Measurements from ENCODE around the gene TSPAN9. TPM values are rescaled to one million over a fixed set of nuclear protein-coding genes. Genes with fewer than 3 reads are reported as not detected.

TSPAN9 gene
- total and polyA plus RNA-seq, 4 experiments from 2014 or later: 0.67 to 0.84 TPM; not detected in 2

- Mint-ChIP-seq H3K36me3 (no peaks in the 10 kb centered on the region), H3K4me1 (no peaks in the 10 kb centered on the region), H3K9me3 (no peaks in the 10 kb centered on the region), H3K4me3 (no peak overlapping the region), H3K27ac (no peak overlapping the region), H3K27me3 (peaks cover 8 to 19% of the 10 kb centered on the region in 2 donors)
- no peak for DNase-seq
- CTCF ChIA-PET (ENCODE audit: partially characterized antibody): no interaction called here
- Histone ChIP-seq H3K27ac (ENCODE audit: low read depth, low read length) (no peak overlapping the region), H3K9me3 (ENCODE audit: control insufficient read depth in 1 of 2, low read length in 2 of 2) (no peaks in the 10 kb centered on the region), H3K4me1 (ENCODE audit: insufficient read depth, low read length) (no peaks in the 10 kb centered on the region), H3K4me3 (ENCODE audit: low read length in 2 of 2) (no peak overlapping the region), H3K27me3 (ENCODE audit: insufficient read depth, low read length) (no peaks in the 10 kb centered on the region), H3K36me3 (ENCODE audit: insufficient read depth, low read length) (no peaks in the 10 kb centered on the region)
- POLR2A ChIA-PET (ENCODE audit: partially characterized antibody): no interaction called here
- intact Hi-C loops (cut with micrococcal nuclease): no loop called here
Measured at GRCh38 chr12:3185260-3185870, 108.2 kb downstream of the TSPAN9 start.

- ChIA-PET CTCF (ENCODE audit: partially characterized antibody) (no interaction called here), POLR2A (ENCODE audit: partially characterized antibody) (no interaction called here)
- H3K4me1 ChIP-seq (ENCODE audit: insufficient read depth, low read length): no peaks in the 10 kb centered on the region
- no peaks in the 10 kb centered on the region for H3K4me1 Mint-ChIP-seq
- no peak overlapping the region for H3K4me3 ChIP-seq (ENCODE audit: low read length in 2 of 2)
- H3K9me3 ChIP-seq (ENCODE audit: control insufficient read depth in 1 of 2, low read length in 2 of 2): no peaks in the 10 kb centered on the region
- no peaks in the 10 kb centered on the region for H3K27me3 ChIP-seq (ENCODE audit: insufficient read depth, low read length)
- no peak overlapping the region for H3K27ac ChIP-seq (ENCODE audit: low read depth, low read length)
- no peaks in the 10 kb centered on the region for H3K9me3 Mint-ChIP-seq
- H3K36me3 ChIP-seq (ENCODE audit: insufficient read depth, low read length): no peaks in the 10 kb centered on the region
- no peak overlapping the region for H3K27ac Mint-ChIP-seq
- H3K27me3 Mint-ChIP-seq: peaks cover 6 to 24% of the 10 kb centered on the region in 2 donors
- no peak overlapping the region for H3K4me3 Mint-ChIP-seq
- no peak for DNase-seq
- intact Hi-C loops (cut with micrococcal nuclease): no loop called here
- no peaks in the 10 kb centered on the region for H3K36me3 Mint-ChIP-seq
Measured at GRCh38 chr12:3186546-3187215, 109.5 kb downstream of the TSPAN9 start.

GRCh38 chr12:3187846-3188770, 110.9 kb downstream of the TSPAN9 start:
- Histone ChIP-seq H3K4me3 (ENCODE audit: low read length in 2 of 2) (no peak overlapping the region), H3K27ac (ENCODE audit: low read depth, low read length) (no peak overlapping the region), H3K4me1 (ENCODE audit: insufficient read depth, low read length) (no peaks in the 10 kb centered on the region), H3K36me3 (ENCODE audit: insufficient read depth, low read length) (no peaks in the 10 kb centered on the region), H3K9me3 (ENCODE audit: control insufficient read depth in 1 of 2, low read length in 2 of 2) (no peaks in the 10 kb centered on the region), H3K27me3 (ENCODE audit: insufficient read depth, low read length) (no peaks in the 10 kb centered on the region)
- Mint-ChIP-seq H3K27me3 (peaks cover 3 to 25% of the 10 kb centered on the region in 2 donors), H3K27ac (no peak overlapping the region), H3K4me3 (no peak overlapping the region), H3K4me1 (no peaks in the 10 kb centered on the region), H3K9me3 (no peaks in the 10 kb centered on the region), H3K36me3 (no peaks in the 10 kb centered on the region)
- DNase-seq: no peak
- ChIA-PET POLR2A (ENCODE audit: partially characterized antibody) (no interaction called here), CTCF (ENCODE audit: partially characterized antibody) (no interaction called here)
- intact Hi-C loops (cut with micrococcal nuclease): no loop called here

- Histone ChIP-seq H3K4me1 (ENCODE audit: insufficient read depth, low read length) (no peaks in the 10 kb centered on the region), H3K9me3 (ENCODE audit: control insufficient read depth in 1 of 2, low read length in 2 of 2) (no peaks in the 10 kb centered on the region), H3K27ac (ENCODE audit: low read depth, low read length) (no peak overlapping the region), H3K27me3 (ENCODE audit: insufficient read depth, low read length) (no peaks in the 10 kb centered on the region), H3K4me3 (ENCODE audit: low read length in 2 of 2) (no peak overlapping the region), H3K36me3 (ENCODE audit: insufficient read depth, low read length) (no peaks in the 10 kb centered on the region)
- CTCF ChIA-PET (ENCODE audit: partially characterized antibody): no interaction called here
- H3K36me3 Mint-ChIP-seq: no peaks in the 10 kb centered on the region
- no peak overlapping the region for H3K27ac Mint-ChIP-seq
- POLR2A ChIA-PET (ENCODE audit: partially characterized antibody): no interaction called here
- no peak overlapping the region for H3K4me3 Mint-ChIP-seq
- H3K27me3 Mint-ChIP-seq: peaks cover 3 to 25% of the 10 kb centered on the region in 2 donors
- DNase-seq: no peak
- no peaks in the 10 kb centered on the region for H3K9me3 Mint-ChIP-seq
- no peaks in the 10 kb centered on the region for H3K4me1 Mint-ChIP-seq
- intact Hi-C loops (cut with micrococcal nuclease): no loop called here
Measured at GRCh38 chr12:3189282-3189681, 112.1 kb downstream of the TSPAN9 start.

- no peak overlapping the region for H3K4me3 Mint-ChIP-seq
- ChIA-PET POLR2A (ENCODE audit: partially characterized antibody) (no interaction called here), CTCF (ENCODE audit: partially characterized antibody) (no interaction called here)
- DNase-seq: no peak
- Histone ChIP-seq H3K4me3 (ENCODE audit: low read length in 2 of 2) (no peak overlapping the region), H3K27me3 (ENCODE audit: insufficient read depth, low read length) (no peaks in the 10 kb centered on the region), H3K4me1 (ENCODE audit: insufficient read depth, low read length) (no peaks in the 10 kb centered on the region), H3K36me3 (ENCODE audit: insufficient read depth, low read length) (no peaks in the 10 kb centered on the region), H3K9me3 (ENCODE audit: control insufficient read depth in 1 of 2, low read length in 2 of 2) (no peaks in the 10 kb centered on the region), H3K27ac (ENCODE audit: low read depth, low read length) (no peak overlapping the region)
- intact Hi-C loops (cut with micrococcal nuclease): no loop called here
- no peaks in the 10 kb centered on the region for H3K4me1 Mint-ChIP-seq
- H3K27ac Mint-ChIP-seq: no peak overlapping the region
- H3K27me3 Mint-ChIP-seq: peaks cover 3 to 21% of the 10 kb centered on the region in 2 donors
- no peaks in the 10 kb centered on the region for H3K36me3 Mint-ChIP-seq
- no peaks in the 10 kb centered on the region for H3K9me3 Mint-ChIP-seq
Measured at GRCh38 chr12:3190101-3190500, 112.9 kb downstream of the TSPAN9 start.

GRCh38 chr12:3191450-3191849, 114.3 kb downstream of the TSPAN9 start:
- no peak for DNase-seq
- intact Hi-C loops (cut with micrococcal nuclease): no loop called here
- H3K4me3 Mint-ChIP-seq: no peak overlapping the region
- Histone ChIP-seq H3K36me3 (ENCODE audit: insufficient read depth, low read length) (no peaks in the 10 kb centered on the region), H3K4me3 (ENCODE audit: low read length in 2 of 2) (no peak overlapping the region), H3K9me3 (ENCODE audit: control insufficient read depth in 1 of 2, low read length in 2 of 2) (no peaks in the 10 kb centered on the region), H3K4me1 (ENCODE audit: insufficient read depth, low read length) (no peaks in the 10 kb centered on the region), H3K27me3 (ENCODE audit: insufficient read depth, low read length) (no peaks in the 10 kb centered on the region), H3K27ac (ENCODE audit: low read depth, low read length) (no peak overlapping the region)
- H3K27me3 Mint-ChIP-seq: peaks cover 4 to 27% of the 10 kb centered on the region in 2 donors
- no peaks in the 10 kb centered on the region for H3K36me3 Mint-ChIP-seq
- H3K27ac Mint-ChIP-seq: no peak overlapping the region
- no peaks in the 10 kb centered on the region for H3K9me3 Mint-ChIP-seq
- ChIA-PET CTCF (ENCODE audit: partially characterized antibody) (interaction anchor here (1.0 kb wide), 1 partner anchor 15 kb away, joined by 3 read pairs; no protein-coding TSS in a partner anchor), POLR2A (ENCODE audit: partially characterized antibody) (no interaction called here)
- no peaks in the 10 kb centered on the region for H3K4me1 Mint-ChIP-seq

GRCh38 chr12:3192221-3192620, 115.0 kb downstream of the TSPAN9 start:
- Histone ChIP-seq H3K27ac (ENCODE audit: low read depth, low read length) (no peak overlapping the region), H3K27me3 (ENCODE audit: insufficient read depth, low read length) (no peaks in the 10 kb centered on the region), H3K4me3 (ENCODE audit: low read length in 2 of 2) (no peak overlapping the region), H3K36me3 (ENCODE audit: insufficient read depth, low read length) (no peaks in the 10 kb centered on the region), H3K4me1 (ENCODE audit: insufficient read depth, low read length) (no peaks in the 10 kb centered on the region), H3K9me3 (ENCODE audit: control insufficient read depth in 1 of 2, low read length in 2 of 2) (no peaks in the 10 kb centered on the region)
- H3K36me3 Mint-ChIP-seq: no peaks in the 10 kb centered on the region
- H3K4me3 Mint-ChIP-seq: no peak overlapping the region
- H3K9me3 Mint-ChIP-seq: no peaks in the 10 kb centered on the region
- intact Hi-C loops (cut with micrococcal nuclease): no loop called here
- CTCF ChIA-PET (ENCODE audit: partially characterized antibody): interaction anchor here (0.6 kb wide), 1 partner anchor 306 kb away, joined by 3 read pairs; no protein-coding TSS in a partner anchor
- no peak overlapping the region for H3K27ac Mint-ChIP-seq
- no peaks in the 10 kb centered on the region for H3K4me1 Mint-ChIP-seq
- H3K27me3 Mint-ChIP-seq: peaks cover 10 to 34% of the 10 kb centered on the region in 2 donors
- DNase-seq: no peak
- POLR2A ChIA-PET (ENCODE audit: partially characterized antibody): no interaction called here
